ENCODE measurements around the gene HBQ1. TPM values are rescaled to one million over a fixed set of nuclear protein-coding genes. Genes with fewer than 3 reads are reported as not detected.

HBQ1 gene
- total RNA-seq (2012; rRNA removed) (not detected in 2 replicates), polyA plus RNA-seq (2012; rRNA removed) (0.92 and 1.7 TPM in 2 replicates), Bru-seq, nascent RNA (not detected), BruChase-seq, experiment 1, labeled RNA remaining after a 6-hour chase (percentile 32 among the genes with signal in this experiment), BruChase-seq, experiment 2, labeled RNA remaining after a 2-hour chase (not detected)
- 0.69 and 2.5 TPM in 2 replicates for polyA plus RNA-seq (2012; cell fraction: cytosol; rRNA removed)
- polyA plus RNA-seq (2012; cell fraction: nucleus; rRNA removed; ENCODE audit: low replicate concordance) = 0.24 and 1.3 TPM in 2 replicates
- long read RNA-seq = 0 reads

- no peak for DNase-seq
- no peak within 1 kb of the TSS for H4K8ac ChIP-seq (ENCODE audit: low read depth in 2 of 2, low read length in 2 of 2)
- intact Hi-C loops (cut with micrococcal nuclease) = loop anchor here (5.0 kb wide), 1 partner anchor 43 kb away; the partner anchor contains the start of gene NPRL3
- CTCF ChIA-PET = interaction anchor here (0.8 to 2.5 kb wide), 5 partner anchors 21 to 76 kb away, joined by 3 to 11 read pairs (median 4); no protein-coding TSS in a partner anchor
- peak; percentile 52 for ATAC-seq (ENCODE audit: low read depth)
- peaks cover 30% of the 10 kb centered on the region for H3K27me3 ChIP-seq (ENCODE audit: control insufficient read depth, insufficient read depth, low read length)
- no peak within 1 kb of the TSS for H2BK20ac ChIP-seq (ENCODE audit: low read depth, low read length)
- H3K9ac ChIP-seq (ENCODE audit: low read depth, low read length) = no peak within 1 kb of the TSS
- no peak within 1 kb of the TSS for H3K27ac ChIP-seq (ENCODE audit: insufficient read depth, low read length)
- H2AK9ac ChIP-seq (replicated peaks; ENCODE audit: low read depth, low read length, poor library complexity) = peak within 1 kb of the TSS; percentile 71
- H2AFZ ChIP-seq (replicated peaks; ENCODE audit: low read length, poor library complexity) = peak within 1 kb of the TSS; percentile 84
- peak within 1 kb of the TSS; percentile 84 for H3K4me2 ChIP-seq (ENCODE audit: low read depth, low read length)
- dilution Hi-C loops (cut with HindIII; ENCODE audit: low sequenced_read_pairs, unreplicated experiment) = no loop called here
- H2BK5ac ChIP-seq (ENCODE audit: low read depth, low read length, poor library complexity, severe bottlenecking) = no peak within 1 kb of the TSS
- no peak within 1 kb of the TSS for H4K5ac ChIP-seq (ENCODE audit: low read depth, low read length)
- H3K4me3 ChIP-seq (ENCODE audit: insufficient read depth, low read depth, low read length) = peak within 1 kb of the TSS; percentile 8
- H2BK15ac ChIP-seq (ENCODE audit: low read depth, low read length) = no peak within 1 kb of the TSS
- POLR2A ChIA-PET (ENCODE audit: unreplicated experiment) = no interaction called here
- no peak within 1 kb of the TSS; the same call in 1 of the 2 replicates for H3K56ac ChIP-seq (ENCODE audit: extremely low read depth, insufficient read depth, low read length)
- no peak for TF ChIP-seq MAZ (IDR thresholded peaks at IDR 0.05; ENCODE audit: borderline replicate concordance, low read depth, low read length)
- peak; percentile 46 for TF ChIP-seq SMC3 (IDR thresholded peaks at IDR 0.05; ENCODE audit: low read depth, low read length)
- TF ChIP-seq RAD21 (IDR thresholded peaks at IDR 0.05; ENCODE audit: low read length) = peak; percentile 51
- no peak for TF ChIP-seq ELK1 (IDR thresholded peaks at IDR 0.05; ENCODE audit: borderline replicate concordance, low read depth, low read length)
- no peak for TF ChIP-seq FOS (IDR thresholded peaks at IDR 0.05; ENCODE audit: low read depth, low read length)
- TF ChIP-seq CTCF (conservative IDR thresholded peaks at IDR 0.05; ENCODE audit: low read depth, low read length) = peak; percentile 71
- H2BK120ac ChIP-seq (ENCODE audit: low read depth, low read length) = no peak within 1 kb of the TSS
- no peak within 1 kb of the TSS for H3K4ac ChIP-seq (ENCODE audit: low read depth, low read length)
- H3K36me3 ChIP-seq (ENCODE audit: control insufficient read depth, insufficient read depth, low read length) = peaks cover 4% of the 10 kb centered on the region; the same call in 1 of the 2 replicates
- H3K79me1 ChIP-seq (ENCODE audit: low read depth in 1 of 2, low read length in 2 of 2) = 0 out of 4 replicates have a peak, but pooled peaks cover 0 to 8% of the 10 kb centered on the region in 2 experiments
- H3K9me1 ChIP-seq (ENCODE audit: insufficient read depth, low read length) = no peaks in the 10 kb centered on the region
- 0 out of 2 replicates have a peak, but pooled peaks cover 2% of the 10 kb centered on the region for H3K9me3 ChIP-seq (ENCODE audit: control insufficient read depth, insufficient read depth, low read length)
- H3K23ac ChIP-seq (ENCODE audit: low read depth, low read length) = no peak within 1 kb of the TSS
- H3K18ac ChIP-seq (ENCODE audit: low read depth, low read length) = no peak within 1 kb of the TSS
- no peak within 1 kb of the TSS; the same call in 1 of the 2 replicates for H2AK5ac ChIP-seq (ENCODE audit: low read depth, low read length)
- H4K91ac ChIP-seq (ENCODE audit: insufficient read depth, low read depth, low read length) = no peak within 1 kb of the TSS
- no TSS peak for BruUV-seq (replicated peaks)
- no peak within 1 kb of the TSS for H3K14ac ChIP-seq (replicated peaks; ENCODE audit: low read depth, low read length)
- peaks cover 15% of the 10 kb centered on the region for H4K20me1 ChIP-seq (ENCODE audit: insufficient read depth, low read length)
- 5% methylated on average over 28 of the region's 59 CpGs; no CpG with 5 or more reads in 1 of the 2 experiments for WGBS, 2 experiments (ENCODE audit: extremely low coverage in 2 of 2, insufficient read length in 1 of 2)
- in situ Hi-C loops (cut with MboI; ENCODE audit: low sequenced_read_pairs) = loop anchor here (5.0 kb wide), 1 partner anchor 73 kb away; no protein-coding TSS in a partner anchor
- peaks cover 5% of the 10 kb centered on the region; the same call in 1 of the 2 replicates for H3K4me1 ChIP-seq (ENCODE audit: control insufficient read depth, insufficient read depth, low read length)
These were observed at the start of gene HBQ1 for GRCh38 chr16:180101-180675. HBQ1 (plus strand) TSS chr16:180459; CDS start chr16:180487, 28 bp downstream.

All from IMR-90 (cell line).